GM18499 (cell line): ENCODE results near the gene CTAGE8.
A peak's percentile ranks its signal among the peaks of the same experiment; 100 is the strongest.
"Not testable (repeated sequence)": the region's sequence is repeated elsewhere in the genome, so short reads cannot be mapped to it uniquely, and the experiment has no call there.

ENCODE experiments used
- ATAC-seq: cut with Tn5 transposase; IDR thresholded peaks from one replicate; pipeline ENCODE4 v1.9.1; 2021; ENCODE audit warnings: moderate number of reproducible peaks; ENCODE audit not compliant: insufficient read depth, unreplicated experiment

The CTAGE8 gene, protein sequence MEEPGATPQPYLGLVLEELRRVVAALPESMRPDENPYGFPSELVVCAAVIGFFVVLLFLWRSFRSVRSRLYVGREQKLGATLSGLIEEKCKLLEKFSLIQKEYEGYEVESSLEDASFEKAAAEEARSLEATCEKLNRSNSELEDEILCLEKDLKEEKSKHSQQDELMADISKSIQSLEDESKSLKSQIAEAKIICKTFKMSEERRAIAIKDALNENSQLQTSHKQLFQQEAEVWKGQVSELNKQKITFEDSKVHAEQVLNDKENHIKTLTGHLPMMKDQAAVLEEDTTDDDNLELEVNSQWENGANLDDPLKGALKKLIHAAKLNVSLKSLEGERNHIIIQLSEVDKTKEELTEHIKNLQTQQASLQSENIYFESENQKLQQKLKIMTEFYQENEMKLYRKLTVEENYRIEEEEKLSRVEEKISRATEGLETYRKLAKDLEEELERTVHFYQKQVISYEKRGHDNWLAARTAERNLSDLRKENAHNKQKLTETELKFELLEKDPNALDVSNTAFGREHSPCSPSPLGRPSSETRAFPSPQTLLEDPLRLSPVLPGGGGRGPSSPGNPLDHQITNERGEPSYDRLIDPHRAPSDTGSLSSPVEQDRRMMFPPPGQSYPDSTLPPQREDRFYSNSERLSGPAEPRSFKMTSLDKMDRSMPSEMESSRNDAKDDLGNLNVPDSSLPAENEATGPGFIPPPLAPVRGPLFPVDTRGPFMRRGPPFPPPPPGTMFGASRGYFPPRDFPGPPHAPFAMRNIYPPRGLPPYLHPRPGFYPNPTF

DNA sequence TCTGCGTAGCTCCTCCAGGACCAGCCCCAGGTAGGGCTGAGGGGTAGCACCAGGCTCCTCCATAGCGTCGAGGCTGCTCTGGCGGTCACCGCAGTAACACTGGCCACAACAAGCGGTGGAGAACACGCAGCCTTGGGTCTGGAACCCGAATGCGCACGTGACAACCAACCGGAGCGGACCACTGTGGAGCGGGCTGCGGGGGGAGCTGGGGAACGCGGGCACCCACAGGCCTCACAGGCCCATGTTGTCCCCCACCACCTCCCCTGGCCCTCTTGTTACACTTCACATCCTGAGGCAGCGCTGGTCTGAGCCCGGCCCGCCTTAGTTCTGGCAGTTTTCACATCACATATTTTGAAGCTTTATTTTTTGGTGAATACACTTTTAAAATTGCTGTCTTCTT, at the start of gene CTAGE8:
Gene CTAGE8 (minus strand): TSS at position 101 of the 400 bp plus-strand sequence. CDS start 38 bp downstream, at position 63.
- not testable (repeated sequence) for ATAC-seq

DNA sequence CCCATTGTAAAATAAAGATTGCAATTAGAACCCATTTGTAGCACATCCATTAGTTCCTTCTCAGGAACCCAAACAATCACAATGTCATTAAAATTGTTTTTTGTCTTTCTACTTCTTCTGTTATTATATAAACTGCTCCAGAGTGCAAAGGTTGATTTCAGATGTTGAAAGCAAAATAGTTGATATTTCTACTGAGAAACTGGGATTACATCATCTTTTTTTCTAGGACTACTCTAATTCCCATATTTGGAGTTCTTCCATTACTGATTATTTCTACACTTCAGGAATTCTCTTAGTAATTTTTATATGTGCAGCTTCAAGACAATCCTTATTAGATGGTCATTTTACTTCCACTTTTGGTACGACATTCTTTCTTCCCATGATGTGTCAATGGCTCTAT, 48.4 kb upstream of the CTAGE8 start:
- ATAC-seq, result not testable (repeated sequence)

DNA sequence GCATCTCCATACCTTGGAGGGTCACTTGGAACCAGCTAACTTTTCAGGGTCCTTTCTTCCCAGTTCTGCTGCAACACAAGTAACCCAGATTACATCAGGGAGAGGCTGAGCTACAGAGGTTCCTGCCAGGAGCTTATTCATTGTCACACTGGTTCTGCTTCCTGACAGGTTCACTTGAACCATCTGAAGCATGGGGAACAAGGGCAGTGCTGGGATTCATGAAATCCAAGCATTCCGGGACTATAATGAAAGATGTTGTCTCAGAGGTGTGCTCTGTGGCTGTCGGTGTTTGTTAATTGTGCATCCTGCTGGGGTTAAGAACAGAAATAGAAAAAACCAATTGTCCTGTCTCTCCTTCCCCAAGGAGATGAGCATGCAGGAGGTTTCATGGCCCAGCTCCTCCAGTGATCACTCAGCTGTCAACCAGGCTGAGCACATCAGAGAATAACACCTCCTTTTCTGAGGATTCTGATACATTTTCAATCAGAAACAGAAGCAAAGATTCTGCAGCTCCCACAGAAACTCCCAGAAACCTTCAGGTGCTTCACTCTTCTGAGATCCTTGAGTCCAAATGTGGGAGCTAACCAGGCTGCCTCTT, 42.9 kb upstream of the CTAGE8 start, which contains the start of gene OR2A1:
Gene OR2A1 (plus strand): TSS at position 548 of the 598 bp plus-strand sequence. CDS start 5,706 bp downstream, outside the sequence.
- not testable (repeated sequence) for ATAC-seq

DNA sequence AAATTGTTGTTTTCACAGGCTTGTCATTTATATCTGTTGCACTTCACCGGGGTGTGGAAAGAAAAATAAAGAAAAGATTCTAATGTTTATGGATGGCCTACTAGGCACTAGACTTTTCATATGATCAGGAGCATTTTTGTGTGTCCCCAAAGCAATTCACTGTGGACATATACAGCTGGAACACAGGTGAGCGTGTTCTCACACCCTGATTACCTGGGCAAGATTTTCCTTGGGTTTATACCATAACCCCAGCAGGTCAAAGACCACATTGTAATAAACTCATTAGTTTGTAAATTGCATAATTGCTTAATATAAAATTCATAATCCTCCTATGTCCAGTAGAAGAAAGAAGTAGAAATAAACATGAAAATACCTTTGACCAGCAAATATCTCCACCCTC, 42.1 kb upstream of the CTAGE8 start:
- ATAC-seq, result not testable (repeated sequence)

DNA sequence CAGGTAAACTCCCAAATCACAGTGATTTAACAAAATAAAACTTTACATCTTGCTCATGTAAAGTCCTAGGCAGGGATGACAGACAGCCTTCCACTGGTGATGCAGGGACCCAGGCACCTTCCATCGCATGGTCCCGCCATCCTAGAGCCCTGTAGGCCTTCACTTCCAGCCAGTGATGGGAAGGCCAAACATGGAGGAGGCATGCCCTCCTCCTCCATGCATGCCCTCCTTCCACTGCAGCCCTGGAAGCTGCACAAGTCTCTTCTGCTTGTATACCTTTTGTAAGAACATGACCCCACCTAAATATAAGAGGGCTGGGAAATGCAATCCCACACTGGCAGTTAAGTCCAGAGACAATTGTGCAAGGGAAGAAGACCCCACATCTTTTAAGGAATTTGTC, 40.6 kb upstream of the CTAGE8 start:
- not testable (repeated sequence) for ATAC-seq

DNA sequence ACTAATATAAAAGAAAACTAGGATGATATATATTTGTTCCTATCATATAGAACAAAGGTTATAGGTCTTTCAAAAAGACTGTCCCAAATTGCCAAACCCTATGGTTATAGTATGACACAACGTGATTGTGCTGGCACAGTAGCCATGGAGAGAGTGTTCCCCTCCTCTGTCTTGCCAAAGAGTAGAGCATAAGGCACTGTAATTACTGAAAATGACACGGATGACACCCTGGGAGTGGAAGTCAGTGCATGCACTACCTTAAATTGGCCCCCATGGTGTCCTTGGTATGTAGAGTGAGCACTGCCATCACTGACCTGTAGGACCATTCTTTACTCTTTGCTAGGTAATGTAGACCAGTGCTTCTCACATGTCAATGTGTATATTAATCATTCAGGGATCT, 36.1 kb upstream of the CTAGE8 start:
- not testable (repeated sequence) for ATAC-seq

DNA sequence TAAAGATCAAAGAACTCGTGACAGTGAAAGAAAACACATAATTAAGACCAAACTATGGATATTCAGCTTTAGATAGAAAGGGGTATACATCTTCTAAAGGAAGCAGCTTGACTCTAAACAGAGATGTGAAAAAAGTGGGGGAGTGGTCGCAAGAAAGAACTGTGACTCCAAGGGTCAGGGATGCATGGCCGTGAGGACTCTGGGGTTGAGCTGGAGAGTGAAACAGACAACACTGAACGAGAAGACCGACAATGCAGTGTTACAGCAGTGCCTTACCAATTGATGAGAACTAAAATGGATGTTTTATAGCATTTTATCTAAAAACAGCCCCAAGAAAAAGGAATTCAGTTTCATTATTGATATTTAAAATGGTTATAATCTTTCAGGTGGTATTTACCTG, 34.5 kb upstream of the CTAGE8 start:
- not testable (repeated sequence) for ATAC-seq

DNA sequence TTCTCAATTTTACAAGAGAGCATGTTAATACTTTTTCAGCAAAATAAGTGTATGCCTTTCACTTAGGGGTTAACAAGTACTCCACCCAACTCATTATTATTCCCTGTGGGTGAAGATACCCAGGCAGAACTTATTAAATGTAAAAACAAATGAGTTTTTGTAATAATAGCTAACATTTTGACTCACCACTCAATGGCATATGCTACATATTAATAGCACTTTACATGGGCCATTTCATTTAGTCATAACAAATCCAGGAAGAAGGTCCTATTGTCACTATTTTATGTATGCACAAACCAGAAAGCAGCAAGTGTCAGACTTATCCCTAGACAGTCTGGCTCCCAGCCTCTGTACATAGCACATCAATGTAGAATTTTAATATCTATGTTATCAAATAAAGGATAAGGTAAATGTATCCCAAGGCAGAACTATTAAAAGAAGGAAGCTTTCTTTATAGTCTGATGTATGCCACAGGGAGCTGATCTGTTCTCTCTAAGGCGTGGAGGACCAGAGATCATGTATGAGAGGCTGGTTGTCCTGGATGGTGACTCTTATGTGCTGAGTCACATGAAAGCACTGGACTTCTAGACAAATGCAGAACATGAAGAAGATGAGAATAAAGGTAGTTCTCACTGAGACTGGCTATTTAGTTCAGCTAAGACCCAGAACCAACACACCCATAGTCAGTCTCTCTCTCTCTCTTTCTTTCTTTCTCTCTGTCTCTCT, 33.7 kb upstream of the CTAGE8 start:
- not testable (repeated sequence) for ATAC-seq

DNA sequence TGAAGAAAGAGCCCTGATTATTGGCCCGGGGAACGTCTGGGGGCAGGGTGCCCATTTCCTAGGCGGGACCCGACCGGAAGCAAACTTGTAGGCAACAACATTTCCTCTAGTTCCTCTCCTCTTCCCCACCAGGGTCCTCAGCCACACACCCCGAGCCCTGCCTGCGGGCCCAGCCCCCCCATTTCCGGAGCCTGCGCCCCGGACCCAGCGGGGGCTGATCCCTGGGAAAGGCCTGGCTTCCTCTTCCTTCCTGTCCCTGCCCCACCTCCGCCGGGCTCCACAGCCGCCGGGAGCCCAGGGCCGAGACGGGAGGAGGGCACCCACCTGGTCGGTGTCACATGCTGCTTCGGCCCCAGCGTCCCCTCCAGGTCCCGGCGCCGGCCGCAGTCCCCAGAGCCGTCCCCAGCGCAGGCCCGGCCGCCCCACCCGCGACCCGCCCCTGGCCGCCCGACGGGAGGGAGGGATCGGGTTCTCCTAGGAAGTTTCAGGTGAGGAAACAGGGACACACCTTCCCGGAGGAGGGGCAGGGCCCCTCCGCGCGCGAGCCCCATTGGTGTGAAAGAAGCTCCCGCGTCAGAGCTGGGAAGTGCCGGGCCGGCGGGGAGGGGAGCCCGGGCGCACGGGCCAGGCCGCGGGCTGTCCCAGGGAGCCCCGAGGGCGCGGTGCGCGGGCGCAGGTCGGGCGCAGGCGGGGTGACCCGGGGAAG, 24.9 kb upstream of the CTAGE8 start:
- peak; percentile 62 for ATAC-seq

DNA sequence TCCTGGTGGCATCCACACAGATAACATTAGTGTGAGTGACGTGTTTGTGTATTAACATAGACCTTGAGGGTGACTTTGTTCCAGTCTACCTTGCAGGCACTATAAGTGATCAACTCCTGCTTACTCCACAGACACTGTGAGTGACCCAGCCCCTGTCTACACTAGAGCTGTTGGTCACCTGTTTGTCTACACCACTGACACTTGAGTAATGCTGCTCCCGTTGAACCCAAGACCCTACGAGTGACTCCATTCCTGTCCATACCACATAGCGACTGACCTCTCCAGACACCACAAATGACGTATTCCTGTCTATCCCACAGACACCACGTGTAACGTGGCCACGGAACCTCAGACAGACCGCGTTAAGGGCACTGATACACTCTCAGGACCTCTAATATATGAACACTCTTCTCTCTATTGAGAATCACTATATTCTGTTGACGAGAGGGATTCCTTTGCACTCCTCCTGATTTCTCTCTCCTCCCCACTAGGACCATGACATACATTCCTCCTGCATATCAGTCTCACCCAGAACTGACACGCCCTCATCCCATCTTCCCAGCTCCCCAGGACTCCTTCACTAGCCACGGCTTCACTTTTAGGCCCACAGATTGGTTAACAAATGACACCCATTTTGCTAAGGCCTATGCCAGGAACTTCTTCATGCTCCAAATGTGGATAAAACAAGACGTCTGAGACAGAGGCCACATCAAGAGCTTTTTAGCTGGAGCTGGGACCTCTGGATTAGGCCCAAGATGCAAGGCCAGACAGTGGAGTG, 23.5 kb upstream of the CTAGE8 start:
- ATAC-seq, result not testable (repeated sequence)

DNA sequence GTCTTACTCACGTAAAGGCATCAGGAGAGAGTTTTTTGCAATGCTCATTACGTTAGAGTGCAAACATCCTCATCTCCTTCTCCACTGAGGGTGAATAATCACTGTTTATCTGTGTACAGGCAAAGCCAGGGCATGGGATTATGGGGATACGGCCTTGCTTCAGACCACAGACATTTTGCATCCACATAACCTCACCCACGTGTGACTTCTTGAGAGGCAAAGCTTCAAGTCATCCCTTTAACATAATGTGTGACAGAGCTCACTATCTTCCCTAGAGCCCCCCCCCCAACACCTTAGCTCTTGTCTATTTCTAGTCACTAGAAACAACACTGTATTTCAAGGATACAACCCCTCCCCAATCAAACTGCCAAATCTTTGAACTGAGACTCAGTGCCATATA, 22.5 kb upstream of the CTAGE8 start:
- not testable (repeated sequence) for ATAC-seq

DNA sequence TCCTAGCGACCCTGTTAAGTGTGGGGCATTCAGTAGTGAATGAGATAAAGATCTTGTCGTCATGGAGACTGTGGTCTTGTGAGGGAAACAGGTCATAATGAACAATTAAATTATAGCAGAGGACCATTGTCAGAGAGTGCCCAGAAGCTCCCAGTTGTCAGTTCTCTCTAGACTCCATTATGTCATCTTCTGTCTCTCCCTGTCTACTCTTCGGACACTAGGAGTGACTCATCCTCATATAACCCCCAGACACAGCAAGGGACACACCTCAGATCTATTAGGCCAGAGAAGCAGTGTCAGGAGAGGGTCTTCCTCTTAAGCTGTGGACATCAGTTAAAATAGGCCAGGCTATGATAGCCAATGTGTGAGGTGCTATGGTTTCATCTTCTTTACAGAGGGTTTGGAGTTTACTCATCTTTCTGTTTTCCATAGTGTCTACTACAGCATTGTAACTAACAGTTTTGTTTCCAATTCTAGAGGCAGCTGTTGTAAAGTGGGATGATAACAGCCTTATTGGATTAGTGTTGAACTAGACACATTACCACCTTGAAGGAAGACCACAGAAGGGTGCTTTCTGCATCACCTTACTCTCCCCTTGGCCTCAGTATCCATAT, 18.2 kb upstream of the CTAGE8 start:
- not testable (repeated sequence) for ATAC-seq

DNA sequence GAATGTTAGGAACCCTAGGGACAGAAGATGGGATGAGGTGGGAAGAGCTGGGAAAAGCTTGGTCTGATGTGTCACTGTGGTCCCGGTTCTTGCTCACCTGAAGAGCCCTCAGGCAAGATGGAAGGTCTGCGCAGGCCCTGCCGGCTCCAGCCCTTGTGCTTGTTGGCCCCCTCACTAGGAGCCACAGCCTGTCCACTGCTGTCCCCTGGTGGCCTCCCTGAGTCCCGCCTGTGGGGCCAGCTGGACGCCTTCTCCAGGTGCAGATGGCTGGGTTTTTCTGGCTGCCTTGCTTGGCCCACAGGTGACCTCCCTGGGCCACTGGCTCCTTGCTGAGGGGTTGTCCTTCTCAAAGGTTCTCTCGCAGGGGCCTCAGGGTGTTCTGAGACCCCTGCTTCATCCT, 14.6 kb upstream of the CTAGE8 start:
- not testable (repeated sequence) for ATAC-seq

DNA sequence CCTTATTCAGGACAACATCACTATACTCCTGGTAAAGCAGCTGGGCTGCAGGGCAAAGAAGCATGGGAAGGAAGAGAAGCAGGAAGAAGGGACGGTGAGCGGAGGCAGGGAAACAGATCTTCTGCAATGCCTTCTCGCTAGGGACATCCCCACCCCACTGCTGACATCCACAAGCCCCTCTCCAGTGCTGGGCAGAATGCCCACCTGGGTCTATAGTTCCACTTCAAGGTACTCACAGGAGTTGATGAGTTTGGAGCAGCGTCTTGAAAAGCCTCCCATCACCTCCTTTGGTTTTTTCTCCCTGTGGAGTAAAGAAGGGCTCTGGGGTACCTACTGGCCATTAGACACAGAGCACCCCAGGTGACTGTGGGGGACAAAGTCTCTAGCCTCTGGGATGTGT, 13.4 kb upstream of the CTAGE8 start:
- not testable (repeated sequence) for ATAC-seq

DNA sequence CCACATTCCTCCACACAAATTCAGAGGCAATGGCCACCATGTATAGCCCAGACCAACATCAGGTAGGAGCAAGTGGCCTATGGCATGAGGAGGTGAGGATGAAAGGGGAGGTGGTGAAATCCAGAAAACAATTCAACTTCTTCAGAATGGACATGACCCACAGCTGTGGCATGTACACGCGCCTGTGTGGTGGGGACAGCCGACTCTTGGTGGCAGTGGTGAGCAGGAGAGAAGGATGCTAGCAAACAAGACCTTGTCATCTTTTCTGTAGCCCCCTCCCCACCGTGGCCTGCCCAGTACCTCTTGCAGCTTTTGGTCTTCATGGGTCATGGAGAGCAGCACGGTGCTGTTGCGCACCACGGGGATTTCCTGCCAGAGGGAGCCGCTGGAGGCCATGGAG, 12.9 kb upstream of the CTAGE8 start:
- ATAC-seq, result not testable (repeated sequence)

DNA sequence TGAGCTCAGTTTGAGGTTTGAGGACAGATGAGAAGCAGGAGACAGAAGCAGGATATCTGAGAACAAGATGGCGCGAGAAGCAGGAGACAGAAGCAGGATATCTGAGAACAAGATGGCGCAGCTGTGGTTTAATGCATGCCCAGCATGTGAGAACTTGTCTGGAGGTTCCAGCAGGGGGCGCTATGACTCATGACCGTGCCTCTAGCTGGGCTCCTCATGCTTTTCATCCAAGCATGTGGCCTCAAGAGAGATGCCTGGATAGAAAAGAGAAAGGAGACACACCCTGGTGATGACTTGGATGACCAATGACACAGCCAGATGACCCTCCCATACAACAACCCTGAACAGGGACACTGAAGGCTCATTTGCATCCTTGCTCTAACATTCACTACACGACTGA, 10.9 kb upstream of the CTAGE8 start:
- ATAC-seq, result not testable (repeated sequence)

DNA sequence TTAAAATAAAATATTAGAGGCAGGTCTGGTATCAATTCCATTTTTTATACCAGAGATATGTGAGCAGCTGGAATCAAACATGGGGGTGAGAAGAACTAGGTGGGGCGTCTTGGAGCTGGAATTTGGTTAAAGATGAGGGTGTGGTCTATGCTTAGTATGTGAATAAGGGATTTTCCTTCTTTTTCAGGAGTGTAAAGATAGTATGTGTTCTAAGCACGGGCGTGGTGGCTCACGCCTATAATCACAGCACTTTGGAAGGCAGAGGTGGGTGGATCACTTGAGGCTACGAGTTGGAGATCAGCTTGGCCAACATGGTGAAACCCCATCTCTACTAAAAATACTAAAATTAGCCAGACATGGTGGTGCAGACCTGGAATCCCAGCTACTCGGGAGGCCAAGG, 6.2 kb upstream of the CTAGE8 start:
- not testable (repeated sequence) for ATAC-seq

DNA sequence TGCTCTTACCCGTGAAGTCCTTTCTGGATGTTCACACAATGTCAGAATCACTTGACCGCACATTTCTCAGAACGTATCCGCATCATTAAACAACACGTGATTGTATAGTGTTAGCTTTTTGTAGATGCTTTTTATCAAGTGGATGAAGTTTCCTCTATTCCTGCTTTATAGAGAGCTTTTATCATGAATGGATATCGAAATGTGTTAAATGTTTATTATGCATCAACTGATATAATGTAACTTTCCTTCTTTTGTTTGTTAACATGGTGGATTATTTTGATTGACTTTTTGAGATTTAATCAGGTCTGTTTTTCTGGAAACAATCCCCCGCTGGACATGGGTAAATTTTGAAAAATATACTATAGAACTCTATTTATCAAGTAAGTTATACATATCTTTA, 4.4 kb downstream of the CTAGE8 start, which contains the start of gene OR2A7:
Gene OR2A7 (minus strand): TSS at position 101 of the 400 bp plus-strand sequence. CDS start 5,164 bp downstream, outside the sequence.
- not testable (repeated sequence) for ATAC-seq
